H9 (cell line): ENCODE results near the gene PGA3. TPM values are rescaled to one million over a fixed set of nuclear protein-coding genes. Genes with fewer than 3 reads are reported as not detected.

ENCODE experiments used
- DNase-seq: peaks from one replicate; pipeline ENCODE4 v3.0.0-alpha.2; 2017
- H2AFZ ChIP-seq: one replicate; pipeline ENCODE4 v1.6.1; 2013; ENCODE audit warnings: mild to moderate bottlenecking, low read length, control low read depth, moderate library complexity
- H2AK5ac ChIP-seq: 2 replicates; pipeline ENCODE4 v1.6.1; 2013; ENCODE audit warnings: low read length, control low read depth, mixed read lengths; ENCODE audit not compliant: insufficient read length
- H2BK120ac ChIP-seq: one replicate; pipeline ENCODE4 v1.6.1; 2013; ENCODE audit warnings: low read depth, mild to moderate bottlenecking, low read length, control low read depth, inconsistent platforms; ENCODE audit not compliant: poor library complexity, severe bottlenecking
- H2BK12ac ChIP-seq: 2 replicates; pipeline ENCODE4 v1.6.1; 2013; ENCODE audit warnings: low read length, control low read depth, mixed read lengths, low read depth; ENCODE audit not compliant: insufficient read length
- H2BK15ac ChIP-seq: 2 replicates; pipeline ENCODE4 v1.6.1; 2013; ENCODE audit warnings: low read depth, low read length, control low read depth
- H2BK20ac ChIP-seq: one replicate; pipeline ENCODE4 v1.6.1; 2013; ENCODE audit warnings: low read depth, mild to moderate bottlenecking, low read length, control low read depth, inconsistent platforms; ENCODE audit not compliant: poor library complexity, severe bottlenecking
- H2BK5ac ChIP-seq: 2 replicates; pipeline ENCODE4 v1.6.1; 2013; ENCODE audit warnings: low read length, control low read depth, mixed read lengths; ENCODE audit not compliant: insufficient read length
- H3K14ac ChIP-seq: 2 replicates; pipeline ENCODE4 v1.6.1; 2013; ENCODE audit warnings: low read length, control low read depth; ENCODE audit not compliant: insufficient read depth
- H3K18ac ChIP-seq: 2 replicates; pipeline ENCODE4 v1.6.1; 2013; ENCODE audit warnings: low read depth, mild to moderate bottlenecking, mixed read lengths, low read length, control low read depth; ENCODE audit not compliant: insufficient read length
- H3K23ac ChIP-seq: 2 replicates; pipeline ENCODE4 v1.6.1; 2013; ENCODE audit warnings: low read length, control low read depth, mixed read lengths, low read depth; ENCODE audit not compliant: insufficient read length
- H3K23me2 ChIP-seq: 2 replicates; pipeline ENCODE4 v1.6.1; 2013; ENCODE audit warnings: low read depth, mild to moderate bottlenecking, mixed read lengths, low read length, control low read depth; ENCODE audit not compliant: insufficient read length, poor library complexity, severe bottlenecking
- H3K27ac ChIP-seq: 2 replicates; pipeline ENCODE4 v1.5.1; 2013; ENCODE audit warnings: low read length, control low read depth, mixed read lengths, low read depth; ENCODE audit not compliant: insufficient read length
- H3K27me3 ChIP-seq: 2 replicates; pipeline ENCODE4 v1.6.1; 2013; ENCODE audit warnings: low read length, control low read depth, inconsistent platforms; ENCODE audit not compliant: insufficient read depth
- H3K4ac ChIP-seq: 2 replicates; pipeline ENCODE4 v1.6.1; 2013; ENCODE audit warnings: low read depth, mild to moderate bottlenecking, control low read depth, inconsistent platforms, low read length, moderate library complexity
- H3K4me1 ChIP-seq: 2 replicates; pipeline ENCODE4 v1.6.1; 2013; ENCODE audit warnings: low read length, control low read depth, inconsistent platforms; ENCODE audit not compliant: insufficient read depth
- H3K4me2 ChIP-seq: 2 replicates; pipeline ENCODE4 v1.6.1; 2013; ENCODE audit warnings: low read length, control low read depth, mixed read lengths; ENCODE audit not compliant: insufficient read length, insufficient read depth
- H3K56ac ChIP-seq: 2 replicates; pipeline ENCODE4 v1.6.1; 2013; ENCODE audit warnings: low read depth, mild to moderate bottlenecking, mixed read lengths, low read length, control low read depth; ENCODE audit not compliant: insufficient read length
- H3K79me1 ChIP-seq: 2 replicates; pipeline ENCODE4 v1.6.1; 2013; ENCODE audit warnings: low read depth, mild to moderate bottlenecking, moderate library complexity, low read length, control low read depth, inconsistent platforms; ENCODE audit not compliant: insufficient read depth, poor library complexity, severe bottlenecking
- H3K79me2 ChIP-seq: 2 replicates; pipeline ENCODE4 v1.6.1; 2013; ENCODE audit warnings: low read length, control low read depth, inconsistent platforms; ENCODE audit not compliant: insufficient read depth
- H3K9ac ChIP-seq: 2 replicates; pipeline ENCODE4 v1.6.1; 2013; ENCODE audit warnings: low read length, control low read depth, mixed read lengths; ENCODE audit not compliant: insufficient read length; ENCODE audit errors: extremely low read depth
- H3K9me3 ChIP-seq: one replicate; pipeline ENCODE4 v1.6.1; 2013; ENCODE audit warnings: low read depth, low read length, inconsistent platforms; ENCODE audit not compliant: control insufficient read depth
- H3T11ph ChIP-seq: one replicate; pipeline ENCODE4 v1.6.1; 2013; ENCODE audit warnings: mild to moderate bottlenecking, low read length, control low read depth, inconsistent platforms
- H4K20me1 ChIP-seq: one replicate; pipeline ENCODE4 v1.6.1; 2013; ENCODE audit not compliant: control insufficient read depth, insufficient read length, insufficient read depth
- H4K5ac ChIP-seq: 2 replicates; pipeline ENCODE4 v1.6.1; 2013; ENCODE audit warnings: low read depth, mild to moderate bottlenecking, mixed read lengths, low read length, control low read depth; ENCODE audit not compliant: insufficient read length
- H4K8ac ChIP-seq: replicated peaks from 2 replicates; pipeline ENCODE4 v1.6.1; 2013; ENCODE audit warnings: low read length, control low read depth, mixed read lengths, low read depth; ENCODE audit not compliant: insufficient read length
- H4K91ac ChIP-seq: 2 replicates; pipeline ENCODE4 v1.6.1; 2013; ENCODE audit warnings: low read depth, mild to moderate bottlenecking, moderate library complexity, mixed read lengths, low read length, control low read depth; ENCODE audit not compliant: insufficient read length
- H3K27ac Mint-ChIP-seq, 3 experiments: 2 replicates in 2 of 3; 3 replicates in 1 of 3; pipeline ENCODE4 v1.8.0; 2020 to 2021; ENCODE audit warnings: mixed read lengths in 3 of 3, mild to moderate bottlenecking in 1 of 3, moderate library complexity in 1 of 3
- H3K27me3 Mint-ChIP-seq: 2 replicates; pipeline ENCODE4 v1.8.0; 2021; ENCODE audit warnings: low read depth, mild to moderate bottlenecking, moderate library complexity, mixed read lengths
- H3K36me3 Mint-ChIP-seq, 3 experiments: 2 replicates in 2 of 3; 3 replicates in 1 of 3; pipeline ENCODE4 v1.8.0; 2020 to 2021; ENCODE audit warnings: low read depth in 3 of 3, mixed read lengths in 3 of 3; ENCODE audit not compliant: insufficient read depth in 1 of 3
- H3K4me1 Mint-ChIP-seq, 2 experiments: 2 replicates each; pipeline ENCODE4 v1.8.0; 2020; ENCODE audit warnings: mixed read lengths in 2 of 2
- H3K4me3 Mint-ChIP-seq, 2 experiments: 2 replicates in 1 of 2; 3 replicates in 1 of 2; pipeline ENCODE4 v1.8.0; 2020 to 2021; ENCODE audit warnings: mild to moderate bottlenecking in 2 of 2, mixed read lengths in 2 of 2, moderate library complexity in 1 of 2
- H3K9me3 Mint-ChIP-seq, 2 experiments: 2 replicates in 1 of 2; 3 replicates in 1 of 2; pipeline ENCODE4 v1.8.0; 2020; ENCODE audit warnings: mild to moderate bottlenecking in 2 of 2, mixed read lengths in 2 of 2, moderate library complexity in 1 of 2
- WGBS: extraction: QIAGEN DNeasy Blood & Tissue Kit; methylation state at CpG from one replicate; pipeline ENCODE4 v1.1.7; 2013; ENCODE audit warnings: missing lambda C conversion rate, low lambda C conversion rate, mixed read lengths; ENCODE audit not compliant: insufficient read length; ENCODE audit errors: extremely low coverage; 5-methylcytosine and 5-hydroxymethylcytosine counted together
- total RNA-seq: library from RNA; stranded (reverse); gene quantifications from 2 replicates; pipeline ENCODE4 v1.2.1, GENCODE V29; 2021
- TF ChIP-seq, protein P1 (sequence below): fragments of 200-600 bp; sonication (generic); conservative IDR thresholded peaks from 3 replicates; pipeline ENCODE4 v1.8.0; 2021; ENCODE audit warnings: antibody characterized with exemption, mild to moderate bottlenecking

The PGA3 gene
- total RNA-seq, 1 experiment from 2014 or later: not detected

DNA sequence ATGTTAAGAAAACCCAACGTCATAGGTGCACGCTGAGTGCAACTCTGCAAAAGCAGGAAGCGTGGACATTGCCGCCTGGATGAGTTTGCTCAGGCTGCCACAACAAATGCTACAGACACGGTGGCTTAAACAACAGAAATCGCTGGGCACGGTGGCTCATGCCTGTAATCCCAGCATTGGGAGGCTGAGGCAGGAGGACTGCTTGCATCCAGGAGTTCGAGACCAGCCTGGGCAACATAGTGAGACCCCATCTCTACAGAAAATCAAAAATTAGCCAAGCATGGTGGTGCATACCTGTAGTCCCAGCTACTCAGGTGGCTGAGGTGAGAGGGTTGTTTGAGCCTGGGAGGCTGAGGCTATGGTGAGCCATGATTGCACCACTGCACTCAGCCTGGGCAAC lies 13.4 kb upstream of the PGA3 start:
- H3K23me2 ChIP-seq: no peaks in the 10 kb centered on the region
- H2BK120ac ChIP-seq: no peak overlapping the region
- no peak overlapping the region for H3K4me3 Mint-ChIP-seq
- no peak overlapping the region for H2AFZ ChIP-seq
- no peak overlapping the region for H4K5ac ChIP-seq
- H2BK5ac ChIP-seq: no peak overlapping the region
- TF ChIP-seq, protein P1, sequence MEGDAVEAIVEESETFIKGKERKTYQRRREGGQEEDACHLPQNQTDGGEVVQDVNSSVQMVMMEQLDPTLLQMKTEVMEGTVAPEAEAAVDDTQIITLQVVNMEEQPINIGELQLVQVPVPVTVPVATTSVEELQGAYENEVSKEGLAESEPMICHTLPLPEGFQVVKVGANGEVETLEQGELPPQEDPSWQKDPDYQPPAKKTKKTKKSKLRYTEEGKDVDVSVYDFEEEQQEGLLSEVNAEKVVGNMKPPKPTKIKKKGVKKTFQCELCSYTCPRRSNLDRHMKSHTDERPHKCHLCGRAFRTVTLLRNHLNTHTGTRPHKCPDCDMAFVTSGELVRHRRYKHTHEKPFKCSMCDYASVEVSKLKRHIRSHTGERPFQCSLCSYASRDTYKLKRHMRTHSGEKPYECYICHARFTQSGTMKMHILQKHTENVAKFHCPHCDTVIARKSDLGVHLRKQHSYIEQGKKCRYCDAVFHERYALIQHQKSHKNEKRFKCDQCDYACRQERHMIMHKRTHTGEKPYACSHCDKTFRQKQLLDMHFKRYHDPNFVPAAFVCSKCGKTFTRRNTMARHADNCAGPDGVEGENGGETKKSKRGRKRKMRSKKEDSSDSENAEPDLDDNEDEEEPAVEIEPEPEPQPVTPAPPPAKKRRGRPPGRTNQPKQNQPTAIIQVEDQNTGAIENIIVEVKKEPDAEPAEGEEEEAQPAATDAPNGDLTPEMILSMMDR: no peak
- no peaks in the 10 kb centered on the region for H4K20me1 ChIP-seq
- H3K4me1 Mint-ChIP-seq: peaks cover 0 to 5% of the 10 kb centered on the region in 2 experiments; a peak in 2 of 4 replicates
- H3K27me3 Mint-ChIP-seq: peaks cover 2% of the 10 kb centered on the region; the same call in 1 of the 2 replicates
- H3K27ac Mint-ChIP-seq: no peak overlapping the region
- H3K36me3 Mint-ChIP-seq: no peaks in the 10 kb centered on the region
- no peak overlapping the region for H3K14ac ChIP-seq
- WGBS: no CpG with 5 or more reads among the region's 8 CpGs
- H2AK5ac ChIP-seq: no peak overlapping the region
- H3K9me3 ChIP-seq: no peaks in the 10 kb centered on the region
- no peaks in the 10 kb centered on the region for H3K79me1 ChIP-seq
- no peak overlapping the region for H3K4me2 ChIP-seq
- H3K27ac ChIP-seq: no peak overlapping the region
- no peak overlapping the region for H3T11ph ChIP-seq
- H2BK12ac ChIP-seq: no peak overlapping the region
- H3K9ac ChIP-seq: no peak overlapping the region
- peaks cover 0 to 5% of the 10 kb centered on the region in 2 experiments; a peak in 1 of 5 replicates for H3K9me3 Mint-ChIP-seq
- no peaks in the 10 kb centered on the region for H3K79me2 ChIP-seq
- H3K23ac ChIP-seq: no peak overlapping the region
- H3K4me1 ChIP-seq: no peaks in the 10 kb centered on the region
- H3K56ac ChIP-seq: no peak overlapping the region
- no peak overlapping the region for H3K4ac ChIP-seq
- no peak overlapping the region for H4K8ac ChIP-seq
- no peak for DNase-seq
- no peak overlapping the region for H4K91ac ChIP-seq
- H2BK15ac ChIP-seq: no peak overlapping the region
- no peak overlapping the region for H3K18ac ChIP-seq
- no peaks in the 10 kb centered on the region for H3K27me3 ChIP-seq
- H2BK20ac ChIP-seq: no peak overlapping the region
